Pancreas (tissue), 10 donors: ENCODE data around the gene SIM2. TPM values are rescaled to one million over a fixed set of nuclear protein-coding genes. Genes with fewer than 3 reads are reported as not detected.

Experiments used
- ATAC-seq, 4 donors: fragments of 200-7000 bp; cut with Tn5 transposase; one replicate each; pipeline versions ENCODE4 v1.8.0 to v1.9.1; 2020; ENCODE audit warnings: mild to moderate bottlenecking in 4 of 4, moderate library complexity in 4 of 4
- DNase-seq, 6 donors: peaks; one replicate each; pipeline ENCODE4 v3.0.0-alpha.2; 2020
- FAIRE-seq: peaks from 2 replicates; lab custom pipeline; 2012; peaks lifted over from hg19 to GRCh38; lab: Jason Lieb, UNC
- H3K27ac ChIP-seq, 4 donors: fragments of 200-600 bp; sonication (generic); 1 replicate in 3 of 4; 2 replicates in 1 of 4; pipeline versions ENCODE4 v1.5.0 to v1.8.0; 2020
- H3K27me3 ChIP-seq, 4 donors: fragments of 200-600 bp; one replicate each; pipeline ENCODE4 v1.8.0; 2021
- H3K36me3 ChIP-seq, 3 donors: fragments of 200-600 bp; sonication (generic) in 1 of 3; one replicate each; pipeline versions ENCODE4 v1.5.0 to v1.8.0; 2020 to 2021
- H3K4me1 ChIP-seq, 3 donors: fragments of 200-600 bp; one replicate each; pipeline ENCODE4 v1.8.0; 2021
- H3K4me3 ChIP-seq, 4 donors: fragments of 200-600 bp; sonication (generic) in 2 of 4; one replicate each; pipeline versions ENCODE4 v1.5.0 to v1.8.0; 2020 to 2021
- H3K9me3 ChIP-seq, 4 donors: fragments of 200-600 bp; one replicate each; pipeline ENCODE4 v1.8.0; 2021
- CTCF ChIP-seq, 4 donors: fragments of 200-600 bp; sonication (generic) in 3 of 4; IDR thresholded peaks; one replicate each; pipeline versions ENCODE4 v1.5.0 to v1.8.0; 2021; ENCODE audit warnings: antibody characterized with exemption in 4 of 4
- WGBS, 2 donors: extraction: QIAGEN DNeasy Blood & Tissue Kit; methylation state at CpG; one replicate each; pipeline ENCODE4 v1.1.7; 2013; 5-methylcytosine and 5-hydroxymethylcytosine counted together
- intact Hi-C, 3 donors: fragments of 100-400 bp; cut with DNase I; formaldehyde crosslinking; loops; one replicate each; pipeline versions ENCODE4 v1.11.1 to v1.14.2; 2022
- polyA plus RNA-seq, 2 donors: library from polyadenylated mRNA; stranded (reverse); fragments of 200-250 nt; gene quantifications; one replicate each; pipeline ENCODE4 v1.2.3, GENCODE V29; 2013
- total RNA-seq, 6 donors: library from RNA; stranded (reverse); fragmentation: NEBNext Ultra II Directional in 4 of 6; extraction: Animal tissue kit (Norgen Biotek cat#: 25700) in 4 of 6; gene quantifications; one replicate each; pipeline versions ENCODE4 v1.2.1 to v1.2.4, GENCODE V29; 2021 to 2023
- donor health status: healthy with polysubstance abuse.
- donor health status: DM: no; HTN: no; CAD: no; lungs with moderate emphysema.
- donor health status: DM: no; HTN: no; CAD: no.
- donor health status: control.
- donor health status: control.
- donor health status: Bipolar disorder and iron deficiency.
- donor health status: DM: yes; HTN: yes; CAD: no.
- donor health status: DM: no; HTN: no; CAD: no.
- donor health status: DM: no; HTN: no; CAD: no.
- donor health status: DM: yes; HTN: yes; CAD: no.

The SIM2 gene
- total and polyA plus RNA-seq, 8 donors: 0.02 to 0.53 (median 0.13) TPM; not detected in 5

- TF ChIP-seq CTCF (IDR thresholded peaks at IDR 0.05): no peak
- 69 to 79% methylated on average over 10 of the region's 10 CpGs for WGBS, 2 donors
- Histone ChIP-seq H3K9me3 (no peaks in the 10 kb centered on the region), H3K4me1 (peaks cover 5 to 14% (median 13%) of the 10 kb centered on the region in 3 donors), H3K4me3 (no peak overlapping the region), H3K36me3 (no peaks in the 10 kb centered on the region), H3K27me3 (no peaks in the 10 kb centered on the region), H3K27ac (no peak overlapping the region)
- ATAC-seq: no peak
- DNase-seq: no peak
- intact Hi-C loops: no loop called here
- no peak for FAIRE-seq
Measured at GRCh38 chr21:36776981-36777617, 78.2 kb downstream of the SIM2 start.

- FAIRE-seq (no peak), ATAC-seq (no peak), DNase-seq (no peak)
- 79 to 99% methylated on average over 6 of the region's 6 CpGs for WGBS, 2 donors
- intact Hi-C loops: no loop called here
- Histone ChIP-seq H3K27ac (no peak overlapping the region), H3K4me3 (no peak overlapping the region), H3K9me3 (no peaks in the 10 kb centered on the region), H3K27me3 (no peaks in the 10 kb centered on the region), H3K36me3 (no peaks in the 10 kb centered on the region), H3K4me1 (no peaks in the 10 kb centered on the region)
- no peak for TF ChIP-seq CTCF (IDR thresholded peaks at IDR 0.05)
Measured at GRCh38 chr21:36780861-36781260, 81.9 kb downstream of the SIM2 start.

GRCh38 chr21:36783612-36784374 lies 84.9 kb downstream of the SIM2 start:
- DNase-seq (no peak), ATAC-seq (peak in 2 of 4 donors; percentile 54 to 79), FAIRE-seq (no peak)
- Histone ChIP-seq H3K36me3 (no peaks in the 10 kb centered on the region), H3K27ac (no peak overlapping the region), H3K4me3 (no peak overlapping the region), H3K9me3 (no peaks in the 10 kb centered on the region), H3K4me1 (no peaks in the 10 kb centered on the region), H3K27me3 (no peaks in the 10 kb centered on the region)
- intact Hi-C loops: no loop called here
- 91 to 92% methylated on average over 8 of the region's 8 CpGs for WGBS, 2 donors
- TF ChIP-seq CTCF (IDR thresholded peaks at IDR 0.05): no peak

GRCh38 chr21:36784947-36785346 lies 86.0 kb downstream of the SIM2 start:
- no peak for ATAC-seq

More at GRCh38 chr21:36784947-36785346, 86.0 kb downstream of the SIM2 start:
- no peaks in the 10 kb centered on the region for H3K9me3 ChIP-seq
- WGBS, 2 donors: 94 to 98% methylated on average over 12 of the region's 12 CpGs
- intact Hi-C loops: no loop called here
- no peaks in the 10 kb centered on the region for H3K27me3 ChIP-seq
- no peak overlapping the region for H3K27ac ChIP-seq
- DNase-seq (no peak), FAIRE-seq (no peak)
- H3K36me3 ChIP-seq: no peaks in the 10 kb centered on the region
- no peak for TF ChIP-seq CTCF (IDR thresholded peaks at IDR 0.05)
- H3K4me3 ChIP-seq: no peak overlapping the region
- no peaks in the 10 kb centered on the region for H3K4me1 ChIP-seq
